ENCODE data around the gene SPECC1. TPM values are rescaled to one million over a fixed set of nuclear protein-coding genes. Genes with fewer than 3 reads are reported as not detected.

The SPECC1 gene
- total and polyA plus RNA-seq, 2 of the 4 experiments (the other 2 are of a cell fraction): 16.9 to 26.2 TPM

GRCh38 chr17:20053361-20053964 is 44.3 kb downstream of the SPECC1 start:
- CTCF ChIA-PET: interaction anchor here (0.6 kb wide), 1 partner anchor 369 kb away, joined by 3 read pairs; no protein-coding TSS in a partner anchor

More at GRCh38 chr17:20053361-20053964, 44.3 kb downstream of the SPECC1 start:
- H4K5ac ChIP-seq (ENCODE audit: low read depth, low read length): no peak overlapping the region
- no peak overlapping the region for H2BK120ac ChIP-seq (ENCODE audit: low read depth, low read length)
- H3K14ac ChIP-seq (replicated peaks; ENCODE audit: low read depth, low read length): no peak overlapping the region
- WGBS, 2 experiments (ENCODE audit: extremely low coverage in 2 of 2, insufficient read length in 1 of 2): no CpG with 5 or more reads among the region's 4 CpGs
- dilution Hi-C loops (cut with HindIII; ENCODE audit: low sequenced_read_pairs, unreplicated experiment) (no loop called here), intact Hi-C loops (cut with micrococcal nuclease) (no loop called here), in situ Hi-C loops (cut with MboI; ENCODE audit: low sequenced_read_pairs) (no loop called here)
- ATAC-seq (ENCODE audit: low read depth) (no peak), DNase-seq (no peak)
- no peak overlapping the region for H3K9ac ChIP-seq (ENCODE audit: low read depth, low read length)
- H3K4me1 ChIP-seq (ENCODE audit: control insufficient read depth, insufficient read depth, low read length): no peaks in the 10 kb centered on the region
- no peak overlapping the region for H4K91ac ChIP-seq (ENCODE audit: insufficient read depth, low read depth, low read length)
- no peaks in the 10 kb centered on the region; the same call in 1 of the 2 replicates for H3K9me1 ChIP-seq (ENCODE audit: insufficient read depth, low read length)
- no peak overlapping the region for H3K23ac ChIP-seq (ENCODE audit: low read depth, low read length)
- no peaks in the 10 kb centered on the region for H3K36me3 ChIP-seq (ENCODE audit: control insufficient read depth, insufficient read depth, low read length)
- H2BK15ac ChIP-seq (ENCODE audit: low read depth, low read length): no peak overlapping the region
- no TSS peak for BruUV-seq (replicated peaks)
- H2AK9ac ChIP-seq (replicated peaks; ENCODE audit: low read depth, low read length, poor library complexity): no peak overlapping the region
- no peak overlapping the region for H2AFZ ChIP-seq (replicated peaks; ENCODE audit: low read length, poor library complexity)
- H2BK20ac ChIP-seq (ENCODE audit: low read depth, low read length): no peak overlapping the region
- no peak overlapping the region for H2AK5ac ChIP-seq (ENCODE audit: low read depth, low read length)
- POLR2A ChIA-PET (ENCODE audit: unreplicated experiment): no interaction called here
- no peaks in the 10 kb centered on the region for H3K79me1 ChIP-seq (ENCODE audit: low read depth in 1 of 2, low read length in 2 of 2)
- no peak for TF ChIP-seq USF2 (IDR thresholded peaks at IDR 0.05; ENCODE audit: low read depth, low read length)
- TF ChIP-seq RCOR1 (IDR thresholded peaks at IDR 0.05; ENCODE audit: insufficient replicate concordance, low read length): no peak
- TF ChIP-seq BHLHE40 (IDR thresholded peaks at IDR 0.05; ENCODE audit: low read depth, low read length): no peak
- TF ChIP-seq CTCF (conservative IDR thresholded peaks at IDR 0.05; ENCODE audit: low read depth, low read length): no peak
- no peak for TF ChIP-seq RAD21 (IDR thresholded peaks at IDR 0.05; ENCODE audit: low read length)
- TF ChIP-seq ELK1 (IDR thresholded peaks at IDR 0.05; ENCODE audit: borderline replicate concordance, low read depth, low read length): no peak
- TF ChIP-seq NFE2L2 (IDR thresholded peaks at IDR 0.05; ENCODE audit: low read depth, low read length): no peak
- TF ChIP-seq CEBPB (IDR thresholded peaks at IDR 0.05; ENCODE audit: low read depth, low read length): no peak
- no peak for TF ChIP-seq CHD1 (IDR thresholded peaks at IDR 0.05; ENCODE audit: low read depth, low read length)
- no peak for TF ChIP-seq POLR2A (IDR thresholded peaks at IDR 0.05; ENCODE audit: low read depth, low read length)
- no peak for TF ChIP-seq MAZ (IDR thresholded peaks at IDR 0.05; ENCODE audit: borderline replicate concordance, low read depth, low read length)
- TF ChIP-seq RFX5 (IDR thresholded peaks at IDR 0.05; ENCODE audit: low read depth, low read length): no peak
- TF ChIP-seq MXI1 (IDR thresholded peaks at IDR 0.05; ENCODE audit: borderline replicate concordance, low read depth, low read length): no peak
- no peak for TF ChIP-seq FOS (IDR thresholded peaks at IDR 0.05; ENCODE audit: low read depth, low read length)
- no peak for TF ChIP-seq MAFK (IDR thresholded peaks at IDR 0.05; ENCODE audit: low read depth, low read length)
- TF ChIP-seq SMC3 (IDR thresholded peaks at IDR 0.05; ENCODE audit: low read depth, low read length): no peak
- no peak overlapping the region for H3K4ac ChIP-seq (ENCODE audit: low read depth, low read length)
- peaks cover 4% of the 10 kb centered on the region; the same call in 1 of the 2 replicates for H3K9me3 ChIP-seq (ENCODE audit: control insufficient read depth, insufficient read depth, low read length)
- no peaks in the 10 kb centered on the region for H4K20me1 ChIP-seq (ENCODE audit: insufficient read depth, low read length)
- peaks cover 14% of the 10 kb centered on the region for H3K27me3 ChIP-seq (ENCODE audit: control insufficient read depth, insufficient read depth, low read length)
- H3K56ac ChIP-seq (ENCODE audit: extremely low read depth, insufficient read depth, low read length): no peak overlapping the region
- H3K18ac ChIP-seq (ENCODE audit: low read depth, low read length): no peak overlapping the region
- H3K27ac ChIP-seq (ENCODE audit: insufficient read depth, low read length): no peak overlapping the region
- H3K4me3 ChIP-seq (ENCODE audit: insufficient read depth, low read depth, low read length): no peak overlapping the region
- H2BK5ac ChIP-seq (ENCODE audit: low read depth, low read length, poor library complexity, severe bottlenecking): no peak overlapping the region
- no peak overlapping the region for H3K4me2 ChIP-seq (ENCODE audit: low read depth, low read length)
- H4K8ac ChIP-seq (ENCODE audit: low read depth in 2 of 2, low read length in 2 of 2): no peak overlapping the region

Data from IMR-90 (cell line).